Keratinocyte (primary cell): ENCODE data around the gene HS6ST3. TPM values are rescaled to one million over a fixed set of nuclear protein-coding genes. Genes with fewer than 3 reads are reported as not detected.

Source experiments
- DNase-seq: peaks from one replicate; pipeline ENCODE4 v3.0.0-alpha.2; 2011; ENCODE audit warnings: low read depth, missing footprints, low spot score
- FAIRE-seq: peaks from 2 replicates; lab custom pipeline; 2011; peaks lifted over from hg19 to GRCh38; lab: Jason Lieb, UNC
- H2AFZ ChIP-seq: 2 replicates; pipeline ENCODE4 v1.6.0; 2012; ENCODE audit warnings: low read length, control low read depth, inconsistent platforms; ENCODE audit not compliant: control insufficient read depth
- H3K27ac ChIP-seq: 2 replicates; pipeline ENCODE4 v1.5.1; 2011; ENCODE audit warnings: low read length; ENCODE audit not compliant: control insufficient read depth, insufficient read depth
- H3K27me3 ChIP-seq: 3 replicates; pipeline ENCODE4 v1.6.0; 2011; ENCODE audit warnings: low read length; ENCODE audit not compliant: control insufficient read depth, insufficient read depth; ENCODE audit errors: extremely low read depth
- H3K36me3 ChIP-seq, 2 experiments: 2 replicates in 1 of 2; 3 replicates in 1 of 2; pipeline ENCODE4 v1.5.1; 2011; ENCODE audit warnings: low read length in 2 of 2, mild to moderate bottlenecking in 1 of 2; ENCODE audit not compliant: control insufficient read depth in 2 of 2, insufficient read depth in 2 of 2; ENCODE audit errors: extremely low read depth in 1 of 2
- H3K4me1 ChIP-seq: 3 replicates; pipeline ENCODE4 v1.5.1; 2011; ENCODE audit warnings: low read length; ENCODE audit not compliant: control insufficient read depth, insufficient read depth; ENCODE audit errors: extremely low read depth
- H3K4me2 ChIP-seq: 3 replicates; pipeline ENCODE4 v1.6.0; 2011; ENCODE audit warnings: low read depth, low read length; ENCODE audit not compliant: control insufficient read depth, insufficient read depth; ENCODE audit errors: extremely low read depth
- H3K4me3 ChIP-seq, 3 experiments: fragments of 200-600 bp in 1 of 3; sonication (generic) in 1 of 3; 2 replicates in 2 of 3; 3 replicates in 1 of 3; pipeline ENCODE4 v1.5.1; 2011 to 2016; ENCODE audit warnings: low read length in 3 of 3, mild to moderate bottlenecking in 3 of 3, control low read depth in 2 of 3, inconsistent platforms in 1 of 3, low read depth in 1 of 3, mixed read lengths in 1 of 3, mixed run types in 1 of 3, moderate library complexity in 1 of 3; ENCODE audit not compliant: control insufficient read depth in 2 of 3, insufficient read depth in 2 of 3; ENCODE audit errors: extremely low read depth in 1 of 3
- H3K79me2 ChIP-seq: 2 replicates; pipeline ENCODE4 v1.6.0; 2012; ENCODE audit warnings: low read length; ENCODE audit not compliant: control insufficient read depth, insufficient read depth
- H3K9ac ChIP-seq: 3 replicates; pipeline ENCODE4 v1.6.0; 2011; ENCODE audit warnings: low read length; ENCODE audit not compliant: control insufficient read depth, insufficient read depth; ENCODE audit errors: extremely low read depth
- H3K9me1 ChIP-seq: 3 replicates; pipeline ENCODE4 v1.6.0; 2011; ENCODE audit warnings: low read length; ENCODE audit not compliant: control insufficient read depth, insufficient read depth; ENCODE audit errors: extremely low read depth
- H3K9me3 ChIP-seq: 2 replicates; pipeline ENCODE4 v1.5.1; 2012; ENCODE audit warnings: low read depth, low read length; ENCODE audit not compliant: control insufficient read depth
- H4K20me1 ChIP-seq: 3 replicates; pipeline ENCODE4 v1.6.0; 2011; ENCODE audit warnings: low read length; ENCODE audit not compliant: control insufficient read depth, insufficient read depth; ENCODE audit errors: extremely low read depth
- CTCF ChIP-seq, 3 experiments: IDR thresholded peaks in 1 of 3; conservative IDR thresholded peaks in 1 of 3; optimal IDR thresholded peaks in 1 of 3; 2 replicates in 2 of 3; 3 replicates in 1 of 3; pipeline versions ENCODE3 to v1.5.1; 2011; ENCODE audit warnings: low read length in 3 of 3, mild to moderate bottlenecking in 3 of 3, moderate library complexity in 2 of 3, control low read depth in 1 of 3, inconsistent platforms in 1 of 3; ENCODE audit not compliant: insufficient read depth in 2 of 3; ENCODE audit errors: extremely low read depth in 1 of 3
- EZH2 ChIP-seq: IDR thresholded peaks from one replicate; pipeline ENCODE4 v1.6.1; 2012; ENCODE audit warnings: inconsistent platforms, mild to moderate bottlenecking, low read length, moderate library complexity
- dilution Hi-C: fragments of 300-500 bp; cut with MboI; formaldehyde crosslinking; loops from one replicate; pipeline ENCODE4 v1.7.0; 2020; ENCODE audit warnings: low sequenced_read_pairs; ENCODE audit not compliant: extremely low pct_ligation_motif_present
- polyA plus RNA-seq, 5 experiments: library from polyadenylated mRNA; depleted of rRNA in 3 of 5; stranded (reverse) in 3 of 5; stranded (forward) in 1 of 5; unstranded in 1 of 5; fragments of >200 nt; gene quantifications; 1 replicate in 1 of 5; 2 replicates in 3 of 5; 3 replicates in 1 of 5; pipeline versions ENCODE4 v1.2.1 to v1.2.3, GENCODE V29; 2011 to 2012; ENCODE audit warnings: missing spikeins in 2 of 5, low read depth in 1 of 5, low replicate concordance in 1 of 5

HS6ST3 gene
- polyA plus RNA-seq, 1 donor (not counting 4 experiments of a cell fraction or from before 2014, with no cell fraction given): 0.03 TPM

GRCh38 chr13:96449920-96450319 is 360.0 kb downstream of the HS6ST3 start:
- H4K20me1 ChIP-seq: no peaks in the 10 kb centered on the region
- dilution Hi-C loops: no loop called here
- no peaks in the 10 kb centered on the region for H3K4me1 ChIP-seq
- no peak overlapping the region for H2AFZ ChIP-seq
- no peak overlapping the region for H3K4me2 ChIP-seq
- FAIRE-seq (no peak), DNase-seq (no peak)
- no peaks in the 10 kb centered on the region for H3K9me3 ChIP-seq
- no peaks in the 10 kb centered on the region for H3K79me2 ChIP-seq
- TF ChIP-seq EZH2 (no peak), CTCF (optimal IDR thresholded peaks at IDR 0.05 in 1 of 3, IDR thresholded peaks at IDR 0.05 in 1 of 3, conservative IDR thresholded peaks at IDR 0.05 in 1 of 3; ENCODE audit: extremely low read depth in 1 of 3, insufficient read depth in 2 of 3, low read length in 3 of 3) (no peak)
- H3K27ac ChIP-seq: no peak overlapping the region
- H3K9ac ChIP-seq: no peak overlapping the region
- H3K4me3 ChIP-seq: no peak overlapping the region
- H3K9me1 ChIP-seq: no peaks in the 10 kb centered on the region
- H3K36me3 ChIP-seq: no peaks in the 10 kb centered on the region
- H3K27me3 ChIP-seq: no peaks in the 10 kb centered on the region

- Histone ChIP-seq H3K4me2 (no peak overlapping the region), H3K9ac (no peak overlapping the region), H2AFZ (no peak overlapping the region), H3K79me2 (no peaks in the 10 kb centered on the region), H4K20me1 (no peaks in the 10 kb centered on the region), H3K36me3 (no peaks in the 10 kb centered on the region), H3K9me1 (no peaks in the 10 kb centered on the region), H3K9me3 (no peaks in the 10 kb centered on the region), H3K4me1 (no peaks in the 10 kb centered on the region), H3K27me3 (no peaks in the 10 kb centered on the region), H3K4me3 (no peak overlapping the region), H3K27ac (no peak overlapping the region)
- no peak for FAIRE-seq
- TF ChIP-seq CTCF (optimal IDR thresholded peaks at IDR 0.05 in 1 of 3, IDR thresholded peaks at IDR 0.05 in 1 of 3, conservative IDR thresholded peaks at IDR 0.05 in 1 of 3; ENCODE audit: extremely low read depth in 1 of 3, insufficient read depth in 2 of 3, low read length in 3 of 3) (no peak), EZH2 (no peak)
- dilution Hi-C loops: no loop called here
- DNase-seq: no peak
These were observed 360.6 kb downstream of the HS6ST3 start for GRCh38 chr13:96450326-96451020.
